HepG2 (cell line): ENCODE results near the gene VPS37D. TPM values are rescaled to one million over a fixed set of nuclear protein-coding genes. Genes with fewer than 3 reads are reported as not detected.
A peak's percentile ranks its signal among the peaks of the same experiment; 100 is the strongest.

ENCODE experiments used
- CHCHD3 ChIP-seq: sonication (generic); formaldehyde crosslinking; IDR thresholded peaks from 2 replicates; pipeline ENCODE4 v1.8.0; 2022; ENCODE audit warnings: mild to moderate bottlenecking, missing genetic modification reagents, moderate library complexity
- ELF1 ChIP-seq: sonication (generic); formaldehyde crosslinking; IDR thresholded peaks from 2 replicates; pipeline ENCODE4 v1.4.0; 2020; ENCODE audit warnings: missing genetic modification reagents
- FOXA1 ChIP-seq, 2 experiments: fragments of 450-650 bp in 1 of 2; sonication (generic) in 1 of 2; formaldehyde crosslinking in 1 of 2; IDR thresholded peaks; 2 replicates each; pipeline versions ENCODE4 v1.4.0 to v1.6.1; 2016 to 2020; ENCODE audit warnings: missing genetic modification reagents in 1 of 2
- MED1 ChIP-seq: sonication (generic); formaldehyde crosslinking; IDR thresholded peaks from 2 replicates; pipeline ENCODE4 v1.4.0; 2020; ENCODE audit warnings: missing genetic modification reagents
- MEIS2 ChIP-seq: sonication (generic); formaldehyde crosslinking; IDR thresholded peaks from 2 replicates; pipeline ENCODE4 v1.9.0; 2021; ENCODE audit warnings: mild to moderate bottlenecking, missing genetic modification reagents
- NBN ChIP-seq: fragments of 450-650 bp; conservative IDR thresholded peaks from 2 replicates; pipeline ENCODE4 v1.6.1; 2017
- NCOA2 ChIP-seq: sonication (generic); formaldehyde crosslinking; IDR thresholded peaks from 2 replicates; pipeline ENCODE4 v1.8.0; 2022; ENCODE audit warnings: inconsistent platforms
- REPIN1 ChIP-seq: sonication (generic); formaldehyde crosslinking; IDR thresholded peaks from 2 replicates; pipeline ENCODE4 v1.8.0; 2022; ENCODE audit warnings: missing genetic modification reagents, low read depth, mild to moderate bottlenecking, borderline replicate concordance
- RNF2 ChIP-seq: fragments of 450-650 bp; conservative IDR thresholded peaks from 2 replicates; pipeline ENCODE4 v1.6.1; 2016; ENCODE audit warnings: low read depth
- SOX13 ChIP-seq, 3 experiments: fragments of 450-650 bp in 1 of 3; sonication (generic) in 1 of 3; formaldehyde crosslinking in 1 of 3; IDR thresholded peaks in 2 of 3; conservative IDR thresholded peaks in 1 of 3; 2 replicates each; pipeline versions ENCODE4 v1.5.0 to v1.6.1; 2016 to 2020; ENCODE audit warnings: antibody characterized with exemption in 1 of 3, mild to moderate bottlenecking in 1 of 3, missing compliant biosample characterization in 1 of 3, missing genetic modification reagents in 1 of 3, moderate library complexity in 1 of 3
- TEAD3 ChIP-seq: optimal IDR thresholded peaks from 2 replicates; pipeline ENCODE3; 2016; ENCODE audit warnings: borderline replicate concordance
- ZNF264 ChIP-seq: sonication (generic); formaldehyde crosslinking; IDR thresholded peaks from 2 replicates; pipeline ENCODE4 v1.4.0; 2020; ENCODE audit warnings: missing genetic modification reagents
- ZNF460 ChIP-seq: sonication (generic); formaldehyde crosslinking; IDR thresholded peaks from 2 replicates; pipeline ENCODE4 v1.5.1; 2020; ENCODE audit warnings: missing genetic modification reagents, mild to moderate bottlenecking, borderline replicate concordance
- ZNF777 ChIP-seq: sonication (generic); formaldehyde crosslinking; IDR thresholded peaks from 2 replicates; pipeline ENCODE4 v1.4.0; 2020; ENCODE audit warnings: missing genetic modification reagents
- ZSCAN12 ChIP-seq: sonication (generic); formaldehyde crosslinking; IDR thresholded peaks from 2 replicates; pipeline ENCODE4 v1.9.0; 2021; ENCODE audit warnings: mild to moderate bottlenecking, missing genetic modification reagents
- polyA plus RNA-seq, 8 experiments: library from polyadenylated mRNA; depleted of rRNA in 3 of 8; stranded (reverse) in 7 of 8; unstranded in 1 of 8; fragments of >200 nt; fragmentation: Illumina TruSeq in 4 of 8; extraction: Trizol in 4 of 8; gene quantifications; 2 replicates each; pipeline versions ENCODE4 v1.2.1 to v1.2.3, GENCODE V29; 2011 to 2016; ENCODE audit warnings: low read depth in 4 of 8, missing spikeins in 1 of 8, mixed read lengths in 1 of 8; ENCODE audit not compliant: insufficient read depth in 1 of 8
- total RNA-seq, 5 experiments: library from RNA; depleted of rRNA; stranded (reverse); fragments of >200 nt; fragmentation: Illumina TruSeq; extraction: Trizol; gene quantifications; 2 replicates each; pipeline ENCODE4 v1.2.3, GENCODE V29; 2016; ENCODE audit warnings: low read depth in 1 of 5
- TF ChIP-seq, protein P1 (sequence below): sonication (generic); formaldehyde crosslinking; IDR thresholded peaks from 2 replicates; pipeline ENCODE4 v1.4.0; 2020; ENCODE audit warnings: missing genetic modification reagents, borderline replicate concordance
- TF ChIP-seq, protein P2 (sequence below): sonication (generic); formaldehyde crosslinking; conservative IDR thresholded peaks from 2 replicates; pipeline ENCODE4 v1.4.0; 2020; ENCODE audit warnings: missing genetic modification reagents
- TF ChIP-seq, protein P3 (sequence below): sonication (generic); formaldehyde crosslinking; IDR thresholded peaks from 2 replicates; pipeline ENCODE4 v1.5.0; 2020; ENCODE audit warnings: mild to moderate bottlenecking, missing genetic modification reagents
- TF ChIP-seq, protein P4 (sequence below): sonication (generic); formaldehyde crosslinking; IDR thresholded peaks from 2 replicates; pipeline ENCODE4 v1.5.0; 2020; ENCODE audit warnings: missing genetic modification reagents
- TF ChIP-seq, protein P5 (sequence below): sonication (generic); formaldehyde crosslinking; IDR thresholded peaks from 2 replicates; pipeline ENCODE4 v1.5.0; 2020; ENCODE audit warnings: mild to moderate bottlenecking, missing genetic modification reagents, borderline replicate concordance

Gene VPS37D
- total and polyA plus RNA-seq, 2 of the 13 experiments (the other 11 are each of a cell fraction or from before 2014, with no cell fraction given): 3.8 to 6.3 TPM

DNA sequence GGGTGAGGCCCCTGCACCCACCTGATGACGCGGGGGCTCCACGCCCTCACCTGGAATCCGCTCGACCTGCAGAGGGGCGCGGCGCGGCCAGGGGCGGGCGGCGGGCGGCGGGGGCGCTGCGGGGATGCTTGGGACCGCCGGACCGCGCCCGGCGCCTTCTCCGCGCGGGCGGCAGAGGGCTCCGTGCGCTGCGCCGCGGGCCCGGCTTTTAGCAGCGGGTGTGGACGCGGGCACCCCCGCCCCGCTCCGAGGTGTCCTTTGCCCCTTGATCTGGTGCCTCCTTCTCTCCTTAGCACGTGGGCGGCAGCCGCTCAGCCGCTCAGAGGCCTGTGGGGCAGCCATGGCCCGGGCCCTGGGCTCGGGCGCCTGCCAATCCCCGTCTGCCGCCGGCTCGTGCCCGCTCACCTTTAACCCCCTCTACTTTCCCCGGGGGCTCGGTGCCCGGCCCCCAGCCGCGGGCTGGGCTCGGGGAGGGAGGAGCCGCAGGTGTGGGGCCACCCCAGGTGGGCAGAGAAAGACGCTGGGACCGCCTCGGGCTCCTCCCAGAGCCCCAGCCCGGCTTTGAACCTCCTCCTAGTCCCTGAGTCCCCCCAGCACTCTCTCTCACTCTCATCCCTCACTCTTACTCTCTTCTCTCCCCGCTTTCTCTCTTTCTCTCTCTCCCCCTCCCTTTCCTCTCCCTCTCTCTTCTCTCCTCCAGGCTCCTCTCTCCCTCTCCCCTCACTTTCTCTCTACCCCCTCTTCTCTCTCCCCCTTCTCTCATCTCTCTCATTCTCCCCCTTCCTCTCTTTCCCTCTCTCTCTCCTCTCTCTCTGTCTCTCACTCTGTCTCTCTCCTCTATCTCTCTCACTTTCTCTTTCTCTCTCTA lies 19.7 kb upstream of the VPS37D start (continued):
- TF ChIP-seq, protein P1, sequence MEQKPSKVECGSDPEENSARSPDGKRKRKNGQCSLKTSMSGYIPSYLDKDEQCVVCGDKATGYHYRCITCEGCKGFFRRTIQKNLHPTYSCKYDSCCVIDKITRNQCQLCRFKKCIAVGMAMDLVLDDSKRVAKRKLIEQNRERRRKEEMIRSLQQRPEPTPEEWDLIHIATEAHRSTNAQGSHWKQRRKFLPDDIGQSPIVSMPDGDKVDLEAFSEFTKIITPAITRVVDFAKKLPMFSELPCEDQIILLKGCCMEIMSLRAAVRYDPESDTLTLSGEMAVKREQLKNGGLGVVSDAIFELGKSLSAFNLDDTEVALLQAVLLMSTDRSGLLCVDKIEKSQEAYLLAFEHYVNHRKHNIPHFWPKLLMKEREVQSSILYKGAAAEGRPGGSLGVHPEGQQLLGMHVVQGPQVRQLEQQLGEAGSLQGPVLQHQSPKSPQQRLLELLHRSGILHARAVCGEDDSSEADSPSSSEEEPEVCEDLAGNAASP: 0 out of 2 replicates have a peak, but pooled peaks have one; percentile 13
- TF ChIP-seq ZSCAN12 (CRISPR knock-in tag) (no peak), TEAD3 (CRISPR knock-in tag) (peak; percentile 6), NBN (no peak), NCOA2 (peak; percentile 70), REPIN1 (no peak), FOXA1 (IDR thresholded peaks at IDR 0.05) (no peak), FOXA1 (CRISPR knock-in tag; IDR thresholded peaks at IDR 0.05) (no peak), RNF2 (peak; percentile 59; the same call in 1 of the 2 replicates), MEIS2 (CRISPR knock-in tag) (0 out of 2 replicates have a peak, but pooled peaks have one; percentile 46), CHCHD3 (CRISPR knock-in tag) (no peak), ZNF264 (CRISPR knock-in tag) (peak; percentile 63; the same call in 1 of the 2 replicates), ELF1 (no peak), ZNF777 (CRISPR knock-in tag) (peak; percentile 51; the same call in 1 of the 2 replicates), ZNF460 (CRISPR knock-in tag) (no peak), MED1 (peak; percentile 91), SOX13 (IDR thresholded peaks at IDR 0.05) (no peak), SOX13 (CRISPR knock-in tag; conservative IDR thresholded peaks at IDR 0.05 in 1 of 2, IDR thresholded peaks at IDR 0.05 in 1 of 2) (0 out of 4 replicates have a peak, but pooled peaks of 1 of the 2 experiments have one; percentile 47)
- TF ChIP-seq, protein P2, sequence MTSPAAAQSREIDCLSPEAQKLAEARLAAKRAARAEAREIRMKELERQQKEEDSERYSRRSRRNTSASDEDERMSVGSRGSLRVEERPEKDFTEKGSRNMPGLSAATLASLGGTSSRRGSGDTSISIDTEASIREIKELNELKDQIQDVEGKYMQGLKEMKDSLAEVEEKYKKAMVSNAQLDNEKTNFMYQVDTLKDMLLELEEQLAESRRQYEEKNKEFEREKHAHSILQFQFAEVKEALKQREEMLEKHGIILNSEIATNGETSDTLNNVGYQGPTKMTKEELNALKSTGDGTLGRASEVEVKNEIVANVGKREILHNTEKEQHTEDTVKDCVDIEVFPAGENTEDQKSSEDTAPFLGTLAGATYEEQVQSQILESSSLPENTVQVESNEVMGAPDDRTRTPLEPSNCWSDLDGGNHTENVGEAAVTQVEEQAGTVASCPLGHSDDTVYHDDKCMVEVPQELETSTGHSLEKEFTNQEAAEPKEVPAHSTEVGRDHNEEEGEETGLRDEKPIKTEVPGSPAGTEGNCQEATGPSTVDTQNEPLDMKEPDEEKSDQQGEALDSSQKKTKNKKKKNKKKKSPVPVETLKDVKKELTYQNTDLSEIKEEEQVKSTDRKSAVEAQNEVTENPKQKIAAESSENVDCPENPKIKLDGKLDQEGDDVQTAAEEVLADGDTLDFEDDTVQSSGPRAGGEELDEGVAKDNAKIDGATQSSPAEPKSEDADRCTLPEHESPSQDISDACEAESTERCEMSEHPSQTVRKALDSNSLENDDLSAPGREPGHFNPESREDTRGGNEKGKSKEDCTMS: no peak
- TF ChIP-seq, protein P3, sequence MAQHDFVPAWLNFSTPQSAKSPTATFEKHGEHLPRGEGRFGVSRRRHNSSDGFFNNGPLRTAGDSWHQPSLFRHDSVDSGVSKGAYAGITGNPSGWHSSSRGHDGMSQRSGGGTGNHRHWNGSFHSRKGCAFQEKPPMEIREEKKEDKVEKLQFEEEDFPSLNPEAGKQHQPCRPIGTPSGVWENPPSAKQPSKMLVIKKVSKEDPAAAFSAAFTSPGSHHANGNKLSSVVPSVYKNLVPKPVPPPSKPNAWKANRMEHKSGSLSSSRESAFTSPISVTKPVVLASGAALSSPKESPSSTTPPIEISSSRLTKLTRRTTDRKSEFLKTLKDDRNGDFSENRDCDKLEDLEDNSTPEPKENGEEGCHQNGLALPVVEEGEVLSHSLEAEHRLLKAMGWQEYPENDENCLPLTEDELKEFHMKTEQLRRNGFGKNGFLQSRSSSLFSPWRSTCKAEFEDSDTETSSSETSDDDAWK (CRISPR knock-in tag): no peak
- TF ChIP-seq, protein P4, sequence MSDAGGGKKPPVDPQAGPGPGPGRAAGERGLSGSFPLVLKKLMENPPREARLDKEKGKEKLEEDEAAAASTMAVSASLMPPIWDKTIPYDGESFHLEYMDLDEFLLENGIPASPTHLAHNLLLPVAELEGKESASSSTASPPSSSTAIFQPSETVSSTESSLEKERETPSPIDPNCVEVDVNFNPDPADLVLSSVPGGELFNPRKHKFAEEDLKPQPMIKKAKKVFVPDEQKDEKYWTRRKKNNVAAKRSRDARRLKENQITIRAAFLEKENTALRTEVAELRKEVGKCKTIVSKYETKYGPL (CRISPR knock-in tag): no peak
- TF ChIP-seq, protein P5, sequence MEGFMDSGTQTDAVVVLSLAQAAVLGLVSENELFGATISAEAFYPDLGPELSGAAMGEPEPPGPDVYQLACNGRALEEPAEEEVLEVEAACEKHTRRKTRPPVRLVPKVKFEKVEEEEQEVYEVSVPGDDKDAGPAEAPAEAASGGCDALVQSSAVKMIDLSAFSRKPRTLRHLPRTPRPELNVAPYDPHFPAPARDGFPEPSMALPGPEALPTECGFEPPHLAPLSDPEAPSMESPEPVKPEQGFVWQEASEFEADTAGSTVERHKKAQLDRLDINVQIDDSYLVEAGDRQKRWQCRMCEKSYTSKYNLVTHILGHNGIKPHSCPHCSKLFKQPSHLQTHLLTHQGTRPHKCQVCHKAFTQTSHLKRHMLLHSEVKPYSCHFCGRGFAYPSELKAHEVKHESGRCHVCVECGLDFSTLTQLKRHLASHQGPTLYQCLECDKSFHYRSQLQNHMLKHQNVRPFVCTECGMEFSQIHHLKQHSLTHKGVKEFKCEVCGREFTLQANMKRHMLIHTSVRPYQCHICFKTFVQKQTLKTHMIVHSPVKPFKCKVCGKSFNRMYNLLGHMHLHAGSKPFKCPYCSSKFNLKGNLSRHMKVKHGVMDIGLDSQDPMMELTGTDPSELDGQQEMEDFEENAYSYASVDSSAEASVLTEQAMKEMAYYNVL (CRISPR knock-in tag): peak; percentile 90; the same call in 1 of the 2 replicates
